Astrocyte of the spinal cord (primary cell): ENCODE data around the gene SLC22A6.

Experiments
- DNase-seq: peaks from one replicate; pipeline ENCODE4 v3.0.0; 2011; ENCODE audit warnings: low read depth, low spot score
- H3K4me3 ChIP-seq: 2 replicates; pipeline ENCODE4 v1.5.1; 2011; ENCODE audit warnings: low read depth, mild to moderate bottlenecking, low read length, moderate library complexity
- CTCF ChIP-seq: IDR thresholded peaks from 2 replicates; pipeline ENCODE4 v1.5.1; 2012; ENCODE audit warnings: low read depth, mild to moderate bottlenecking, low read length, inconsistent platforms
- in situ Hi-C: cut with HindIII; loops from 2 replicates; pipeline ENCODE4 v1.10.0; 2017; ENCODE audit warnings: low sequenced_read_pairs

SLC22A6 gene

GRCh38 chr11:63012430-63012829, 27.7 kb upstream of the SLC22A6 start:
- in situ Hi-C loops, result loop anchor here (25.0 kb wide), 1 partner anchor 100 kb away; the partner anchor contains the start of gene CHRM1
- no peak for DNase-seq
- no peak overlapping the region for H3K4me3 ChIP-seq
- TF ChIP-seq CTCF, result no peak

- H3K4me3 ChIP-seq, result no peak overlapping the region
- no peak for DNase-seq
- in situ Hi-C loops, result loop anchor here (25.0 kb wide), 1 partner anchor 99 kb away; the partner anchor contains the start of gene CHRM1
- TF ChIP-seq CTCF, result no peak
Observed at GRCh38 chr11:63010934-63011439, 26.2 kb upstream of the SLC22A6 start.

GRCh38 chr11:63007920-63008319, 23.2 kb upstream of the SLC22A6 start:
- no peak overlapping the region for H3K4me3 ChIP-seq
- in situ Hi-C loops, result loop anchor here (25.0 kb wide), 1 partner anchor 96 kb away; the partner anchor contains the start of gene CHRM1
- DNase-seq, result no peak
- no peak for TF ChIP-seq CTCF

- no peak overlapping the region for H3K4me3 ChIP-seq
- in situ Hi-C loops, result loop anchor here (25.0 kb wide), 1 partner anchor 89 kb away; the partner anchor contains the start of gene CHRM1
- no peak for DNase-seq
- no peak for TF ChIP-seq CTCF
Observed at GRCh38 chr11:63001456-63001855, 16.7 kb upstream of the SLC22A6 start.

GRCh38 chr11:62999649-63000048, 14.9 kb upstream of the SLC22A6 start:
- DNase-seq, result no peak
- no peak for TF ChIP-seq CTCF
- H3K4me3 ChIP-seq, result no peak overlapping the region
- in situ Hi-C loops, result loop anchor here (25.0 kb wide), 1 partner anchor 87 kb away; the partner anchor contains the start of gene CHRM1

- in situ Hi-C loops, result no loop called here
- DNase-seq, result no peak
- TF ChIP-seq CTCF, result no peak
- no peak overlapping the region for H3K4me3 ChIP-seq
Observed at GRCh38 chr11:62999156-62999555, 14.4 kb upstream of the SLC22A6 start.
